SK-N-MC (cell line): ENCODE data around the gene CCT3.

Source experiments
- DNase-seq: peaks from one replicate; pipeline ENCODE4 v3.0.0-alpha.2; 2011; ENCODE audit warnings: low read depth, low spot score
- H3K27ac ChIP-seq: fragments of 200-600 bp; sonication (generic); 2 replicates; pipeline ENCODE4 v1.5.1; 2016; ENCODE audit warnings: mixed run types
- H3K36me3 ChIP-seq: fragments of 200-600 bp; sonication (generic); 2 replicates; pipeline ENCODE4 v1.6.1; 2017; ENCODE audit warnings: antibody characterized with exemption, low read length, mixed read lengths; ENCODE audit not compliant: insufficient read depth
- H3K4me3 ChIP-seq: fragments of 200-600 bp; sonication (generic); 2 replicates; pipeline ENCODE4 v1.5.1; 2016
- H3K9ac ChIP-seq: fragments of 200-600 bp; sonication (generic); 2 replicates; pipeline ENCODE4 v1.8.0; 2017; ENCODE audit warnings: mixed run types, mixed read lengths; ENCODE audit not compliant: insufficient read length
- H3K9me3 ChIP-seq: fragments of 200-600 bp; sonication (generic); 2 replicates; pipeline ENCODE4 v1.6.1; 2017; ENCODE audit warnings: low read depth, mild to moderate bottlenecking, antibody characterized with exemption, low read length, moderate library complexity, mixed read lengths
- EZH2 ChIP-seq: fragments of 200-600 bp; sonication (generic); IDR thresholded peaks from one replicate; pipeline ENCODE4 v1.6.1; 2017; ENCODE audit warnings: antibody characterized with exemption
- FOXP2 ChIP-seq: optimal IDR thresholded peaks from 2 replicates; pipeline ENCODE3; 2011; ENCODE audit warnings: mild to moderate bottlenecking, moderate library complexity; ENCODE audit not compliant: insufficient read depth; ENCODE audit errors: extremely low read length, control extremely low read depth
- POLR2AphosphoS5 ChIP-seq: IDR thresholded peaks from 2 replicates; pipeline ENCODE4 v1.6.1; 2012; ENCODE audit warnings: mild to moderate bottlenecking, low read depth, low read length, borderline replicate concordance

Gene CCT3

DNA sequence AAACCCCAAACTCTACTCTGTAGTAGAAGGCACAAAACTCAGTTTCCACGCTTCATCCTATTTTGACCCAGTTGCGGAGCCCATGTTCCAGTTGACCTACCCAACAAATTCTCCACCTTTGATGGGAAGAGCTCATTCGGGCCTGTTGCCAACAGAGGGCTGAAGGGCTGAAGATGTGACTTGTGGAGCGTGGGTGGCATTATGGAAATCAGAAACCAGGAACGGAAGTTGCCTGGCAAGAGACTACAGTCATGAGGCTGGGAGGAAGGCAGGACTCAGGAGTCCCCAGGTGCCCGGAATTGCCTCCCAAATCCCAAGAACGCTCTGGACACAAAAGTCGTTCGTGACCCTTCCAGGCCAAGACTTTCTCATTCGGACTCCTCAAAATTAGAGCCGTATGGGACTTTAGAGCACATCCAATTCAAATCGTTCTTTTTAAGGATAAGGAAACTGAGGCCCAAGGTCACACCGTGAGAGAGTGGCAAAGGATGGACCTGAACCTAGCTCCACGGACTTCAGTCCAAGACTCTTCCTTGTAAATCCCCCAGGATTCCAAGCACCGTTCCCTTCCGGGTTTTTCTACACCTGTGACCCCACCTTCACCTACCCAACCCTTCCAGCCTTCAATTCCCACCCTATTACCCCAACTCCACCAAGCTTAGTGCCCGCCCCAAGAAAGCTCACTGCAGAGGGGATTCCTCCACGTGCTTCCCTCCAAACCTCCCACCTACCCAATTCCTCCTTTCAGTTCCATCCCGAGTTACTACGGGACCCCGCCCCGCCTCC, 56.2 kb downstream of the CCT3 start:
- TF ChIP-seq POLR2AphosphoS5: peak; percentile 29; the same call in 1 of the 2 replicates
- TF ChIP-seq FOXP2: no peak
- Histone ChIP-seq H3K36me3 (peaks cover 40% of the 10 kb centered on the region), H3K9me3 (no peaks in the 10 kb centered on the region), H3K27ac (peak overlapping the region; percentile 90), H3K9ac (peak overlapping the region; percentile 98), H3K4me3 (peak overlapping the region; percentile 87)
- no peak for DNase-seq

DNA sequence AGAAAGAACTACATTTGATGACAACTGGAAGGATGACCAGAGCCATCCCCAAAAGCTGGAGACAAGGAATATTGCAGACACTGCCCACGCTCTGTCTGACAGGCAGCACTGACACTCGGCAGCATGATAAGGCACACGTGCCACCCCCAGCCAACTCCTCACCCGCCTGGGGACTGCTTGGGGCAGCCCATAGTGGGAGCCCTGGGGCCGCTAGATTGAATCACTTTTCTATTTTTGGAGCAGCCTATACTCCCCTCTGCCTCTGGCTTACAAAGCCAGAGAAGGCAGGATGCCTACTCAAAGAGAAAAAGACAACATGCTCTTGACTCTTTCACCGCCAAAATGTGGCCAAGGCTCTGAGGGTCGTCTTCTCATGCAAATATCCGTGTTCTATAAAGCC, 56.8 kb downstream of the CCT3 start:
- Histone ChIP-seq H3K9ac (peak overlapping the region; percentile 98), H3K27ac (no peak overlapping the region), H3K36me3 (peaks cover 46% of the 10 kb centered on the region), H3K9me3 (no peaks in the 10 kb centered on the region), H3K4me3 (peak overlapping the region; percentile 87)
- no peak for DNase-seq
- TF ChIP-seq POLR2AphosphoS5 (no peak), FOXP2 (no peak), EZH2 (no peak)

DNA sequence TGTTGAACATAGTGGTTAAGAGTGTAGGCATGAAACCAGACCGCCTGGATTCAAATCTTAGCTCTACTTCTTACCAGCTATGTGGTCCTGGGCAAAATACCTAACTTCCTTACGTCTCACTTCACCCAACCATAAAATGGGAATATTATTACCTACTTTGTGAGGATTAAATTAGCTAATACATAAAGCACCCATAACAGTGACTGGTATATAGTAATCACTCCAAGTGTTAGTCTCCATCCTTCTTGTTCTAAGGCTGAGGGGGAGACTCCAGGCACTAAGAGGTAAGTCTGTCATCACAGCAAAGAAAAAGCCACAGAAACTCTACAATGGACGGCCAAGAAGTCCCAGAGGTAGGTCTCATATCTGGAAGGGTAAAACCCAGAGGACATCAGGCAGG, 58.3 kb downstream of the CCT3 start:
- TF ChIP-seq EZH2 (no peak), FOXP2 (no peak), POLR2AphosphoS5 (no peak)
- no peak for DNase-seq
- no peak overlapping the region for H3K9ac ChIP-seq
- H3K36me3 ChIP-seq: peaks cover 58% of the 10 kb centered on the region
- no peak overlapping the region for H3K4me3 ChIP-seq
- no peaks in the 10 kb centered on the region for H3K9me3 ChIP-seq
- H3K27ac ChIP-seq: no peak overlapping the region

DNA sequence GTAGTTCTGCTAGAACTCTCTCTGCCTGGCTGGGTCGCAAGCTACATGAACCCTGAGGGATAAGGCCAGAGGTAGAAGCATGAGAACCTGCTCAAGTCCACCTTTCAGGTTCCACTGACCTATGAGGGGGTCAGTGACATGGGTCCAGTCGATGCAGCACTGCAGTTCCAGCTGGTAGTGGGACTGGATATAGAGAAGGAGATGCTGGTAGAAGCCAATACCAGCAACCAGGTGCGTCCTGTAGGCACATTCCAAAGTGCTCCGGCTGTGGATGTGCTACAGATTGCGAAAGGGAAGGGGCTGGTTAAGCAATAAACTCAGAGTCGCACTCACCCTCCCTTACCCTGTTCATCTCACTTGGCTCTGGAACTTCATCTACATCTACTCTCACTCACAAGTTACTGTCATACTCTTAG, 61.1 kb downstream of the CCT3 start:
- H3K4me3 ChIP-seq: no peak overlapping the region
- H3K27ac ChIP-seq: no peak overlapping the region
- H3K9ac ChIP-seq: no peak overlapping the region
- peaks cover 87% of the 10 kb centered on the region for H3K36me3 ChIP-seq
- no peak for DNase-seq
- TF ChIP-seq EZH2 (no peak), POLR2AphosphoS5 (no peak), FOXP2 (no peak)
- H3K9me3 ChIP-seq: no peaks in the 10 kb centered on the region

DNA sequence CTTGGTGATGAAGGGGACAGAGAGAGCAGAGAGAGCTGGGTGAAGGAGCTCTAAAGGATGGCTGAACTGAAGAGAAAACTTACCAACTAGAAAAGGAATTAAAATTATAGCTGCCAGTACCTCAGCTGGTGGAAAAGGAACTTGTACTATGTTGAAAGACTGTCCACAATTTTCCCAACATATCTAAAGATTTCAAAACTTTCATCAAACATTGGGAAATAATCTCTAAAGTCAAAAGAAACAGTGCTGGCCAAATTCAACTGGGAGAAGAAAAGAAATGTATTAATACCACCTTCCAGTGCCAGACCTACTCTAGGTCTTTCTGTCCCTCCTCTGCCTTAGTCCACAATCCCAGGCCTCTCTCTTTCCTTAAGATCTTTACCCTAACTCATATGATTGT, 61.6 kb downstream of the CCT3 start:
- TF ChIP-seq FOXP2: no peak
- no peak for TF ChIP-seq POLR2AphosphoS5
- DNase-seq: no peak
- Histone ChIP-seq H3K9ac (no peak overlapping the region), H3K4me3 (no peak overlapping the region), H3K36me3 (peaks cover 92% of the 10 kb centered on the region), H3K27ac (no peak overlapping the region), H3K9me3 (no peaks in the 10 kb centered on the region)

DNA sequence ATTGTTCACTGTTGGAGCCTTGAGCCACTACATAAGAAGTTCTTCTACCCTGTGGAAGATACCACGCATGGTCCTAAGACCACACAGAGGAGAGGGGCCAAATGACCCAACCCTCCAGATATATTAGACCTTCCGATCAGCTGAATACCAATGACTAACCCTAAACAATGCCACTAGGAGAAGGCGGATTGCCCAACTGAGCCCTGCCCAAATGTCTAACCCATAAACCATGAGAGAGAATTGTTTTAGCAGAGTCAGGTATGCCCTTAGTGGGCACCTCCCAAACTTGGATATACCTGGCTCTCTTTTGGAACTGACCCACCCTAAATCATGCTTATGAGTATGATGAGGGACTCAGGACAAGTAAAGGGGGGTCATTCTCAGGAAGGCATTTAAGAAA, 67.8 kb downstream of the CCT3 start:
- no peak overlapping the region for H3K27ac ChIP-seq
- TF ChIP-seq FOXP2 (no peak), EZH2 (no peak), POLR2AphosphoS5 (no peak)
- DNase-seq: no peak
- H3K9ac ChIP-seq: no peak overlapping the region
- no peaks in the 10 kb centered on the region for H3K9me3 ChIP-seq
- H3K36me3 ChIP-seq: peaks cover 84% of the 10 kb centered on the region
- H3K4me3 ChIP-seq: no peak overlapping the region

DNA sequence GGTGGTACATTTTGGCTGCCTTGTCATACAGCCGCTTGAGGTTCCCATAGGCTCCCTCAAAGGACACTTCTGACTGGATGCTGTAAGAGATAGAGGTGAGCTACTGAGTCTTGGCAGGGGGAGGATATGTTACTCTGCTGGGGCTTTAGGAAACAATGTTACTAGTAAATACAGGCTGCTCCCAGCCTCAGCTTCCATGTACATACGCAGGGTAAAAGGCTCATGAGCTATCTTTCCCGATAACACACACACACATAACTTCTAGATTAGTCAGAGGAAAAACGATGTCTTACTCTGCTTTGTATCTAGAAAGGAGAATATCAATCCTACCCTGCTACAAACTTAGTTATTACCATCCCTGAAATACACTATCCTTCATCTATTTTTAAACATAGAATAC, 69.8 kb downstream of the CCT3 start:
- no peak overlapping the region for H3K27ac ChIP-seq
- H3K36me3 ChIP-seq: peaks cover 81% of the 10 kb centered on the region
- no peaks in the 10 kb centered on the region for H3K9me3 ChIP-seq
- no peak for TF ChIP-seq EZH2
- no peak for TF ChIP-seq POLR2AphosphoS5
- TF ChIP-seq FOXP2: no peak
- no peak overlapping the region for H3K9ac ChIP-seq
- DNase-seq: no peak
- H3K4me3 ChIP-seq: no peak overlapping the region

DNA sequence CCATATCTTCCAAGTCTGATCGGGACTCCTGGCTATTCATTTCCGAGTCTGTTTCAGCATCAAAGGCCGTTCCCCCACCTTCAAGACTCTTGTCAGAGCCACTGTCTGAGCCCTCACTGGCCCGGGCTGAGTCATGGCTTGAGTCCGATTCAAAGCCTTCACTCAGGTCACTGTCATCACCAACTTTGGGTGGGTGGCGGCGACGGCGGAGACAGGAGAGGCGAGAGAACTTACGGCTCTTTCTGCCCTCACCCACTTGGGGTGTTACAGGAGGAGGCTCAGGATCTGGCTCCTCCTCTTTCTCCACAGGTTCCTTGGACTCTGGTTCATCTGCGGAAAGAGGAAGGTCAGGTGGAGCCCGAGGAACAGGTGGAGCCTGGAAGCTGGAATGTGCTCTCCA, 72.0 kb downstream of the CCT3 start:
- no peak overlapping the region for H3K27ac ChIP-seq
- peaks cover 73% of the 10 kb centered on the region for H3K36me3 ChIP-seq
- TF ChIP-seq FOXP2 (no peak), POLR2AphosphoS5 (no peak), EZH2 (no peak)
- no peak overlapping the region for H3K4me3 ChIP-seq
- H3K9ac ChIP-seq: no peak overlapping the region
- DNase-seq: no peak
- H3K9me3 ChIP-seq: no peaks in the 10 kb centered on the region

DNA sequence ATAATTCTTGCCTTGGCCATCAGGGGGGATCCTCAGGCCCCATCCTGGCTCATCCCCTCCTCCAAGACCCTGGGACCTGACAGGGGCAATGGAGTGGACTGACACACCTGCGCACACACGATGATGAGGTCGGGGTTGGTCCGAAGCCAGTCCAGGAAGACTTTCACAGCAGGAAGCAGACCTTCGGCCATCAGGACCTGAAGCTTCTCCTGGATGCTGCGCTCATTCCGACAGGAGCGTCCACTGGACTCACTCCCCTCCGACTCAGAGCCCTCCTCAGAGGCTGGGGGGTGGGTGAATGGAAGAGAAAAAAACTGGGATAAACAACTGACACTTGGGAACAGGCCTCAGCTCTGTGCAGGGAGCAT, 74.8 kb downstream of the CCT3 start:
- Histone ChIP-seq H3K4me3 (no peak overlapping the region), H3K36me3 (peaks cover 88% of the 10 kb centered on the region), H3K9ac (no peak overlapping the region), H3K27ac (no peak overlapping the region), H3K9me3 (no peaks in the 10 kb centered on the region)
- DNase-seq: no peak
- no peak for TF ChIP-seq FOXP2
- TF ChIP-seq EZH2: no peak
- no peak for TF ChIP-seq POLR2AphosphoS5
